ENCODE measurements around the gene RET.

- TF ChIP-seq PRDM4 (CRISPR knock-in tag; IDR thresholded peaks at IDR 0.05; ENCODE audit: borderline replicate concordance) (no peak), CTCF (CRISPR knock-in tag; IDR thresholded peaks at IDR 0.05) (no peak), FOXM1 (CRISPR knock-in tag; IDR thresholded peaks at IDR 0.05) (no peak), CEBPB (IDR thresholded peaks at IDR 0.05; ENCODE audit: borderline replicate concordance, low read depth, low read length) (no peak), DPF2 (CRISPR knock-in tag; IDR thresholded peaks at IDR 0.05; ENCODE audit: borderline replicate concordance, low read depth) (no peak), SP1 (IDR thresholded peaks at IDR 0.05) (no peak), SP1 (CRISPR knock-in tag; IDR thresholded peaks at IDR 0.05) (no peak), GLMP (CRISPR knock-in tag; IDR thresholded peaks at IDR 0.05; ENCODE audit: borderline replicate concordance) (no peak), HIVEP1 (CRISPR knock-in tag; IDR thresholded peaks at IDR 0.05) (no peak), THRA (CRISPR knock-in tag; IDR thresholded peaks at IDR 0.05; ENCODE audit: borderline replicate concordance) (no peak), ZNF83 (CRISPR knock-in tag; IDR thresholded peaks at IDR 0.05; ENCODE audit: borderline replicate concordance) (no peak), ZNF704 (CRISPR knock-in tag; IDR thresholded peaks at IDR 0.05; ENCODE audit: borderline replicate concordance) (no peak), ELK4 (CRISPR knock-in tag; IDR thresholded peaks at IDR 0.05; ENCODE audit: borderline replicate concordance) (no peak)
These were observed 48.5 kb downstream of the RET start for GRCh38 chr10:43125274-43125845.

Measured in HepG2 (cell line).